T follicular helper cell (primary cell): ENCODE measurements around the gene ZNF77.
"Not testable (repeated sequence)": the region's sequence is repeated elsewhere in the genome, so short reads cannot be mapped to it uniquely, and the experiment has no call there.

ENCODE experiments used
- DNase-seq: peaks from one replicate; pipeline ENCODE4 v3.0.0-alpha.2; 2020; ENCODE audit warnings: low read depth
- total RNA-seq, 2 experiments: gene quantifications; one replicate each; lab custom pipeline; 2026; lab: John Stamatoyannopoulos, UW

Gene ZNF77
- total RNA-seq = 8.6 to 8.8 reads per million in 2 experiments

DNA sequence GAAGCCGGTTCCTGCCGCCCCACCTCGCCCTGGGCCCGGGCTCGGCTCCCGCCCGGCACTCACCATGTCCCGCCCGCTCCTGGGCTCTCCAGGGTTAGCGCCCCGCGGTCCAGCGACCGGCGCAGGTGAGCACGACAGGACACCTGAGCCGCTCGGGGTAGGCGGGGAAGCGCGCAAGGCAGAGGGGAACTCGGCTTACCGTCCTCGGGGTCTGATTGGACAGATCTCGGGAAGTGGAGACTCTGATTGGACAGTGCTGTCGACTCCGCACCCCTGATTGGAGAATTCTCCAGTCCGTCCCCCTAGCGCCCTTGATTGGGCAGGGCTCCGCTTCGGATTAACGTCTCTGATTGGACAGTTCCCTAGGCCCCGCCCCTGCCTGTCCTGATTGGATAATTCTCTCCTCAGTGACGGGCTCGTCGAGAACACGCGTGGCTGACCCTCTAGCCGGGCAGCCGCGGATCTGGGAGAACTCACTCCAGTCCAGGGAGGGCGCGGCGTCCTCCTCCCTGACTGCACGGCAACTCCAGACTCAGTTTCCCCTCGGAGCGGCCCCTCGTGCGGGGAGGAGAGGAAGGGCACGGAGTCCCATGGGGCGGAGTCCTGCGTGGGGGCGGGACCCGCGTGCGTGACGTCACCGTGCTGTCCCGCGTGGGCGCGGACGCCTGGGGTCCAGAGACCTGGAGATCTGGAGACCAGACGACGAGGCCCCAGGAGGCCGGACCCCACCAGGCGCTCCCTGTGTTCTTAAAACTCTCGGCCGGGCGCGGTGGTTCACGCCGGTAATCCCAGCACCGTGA lies at the start of gene ZNF77:
Gene ZNF77, minus strand, starts transcription at position 197 of the 800 bp plus-strand sequence. Its CDS starts 131 bp downstream, at position 66.
- DNase-seq = peak; percentile 99

DNA sequence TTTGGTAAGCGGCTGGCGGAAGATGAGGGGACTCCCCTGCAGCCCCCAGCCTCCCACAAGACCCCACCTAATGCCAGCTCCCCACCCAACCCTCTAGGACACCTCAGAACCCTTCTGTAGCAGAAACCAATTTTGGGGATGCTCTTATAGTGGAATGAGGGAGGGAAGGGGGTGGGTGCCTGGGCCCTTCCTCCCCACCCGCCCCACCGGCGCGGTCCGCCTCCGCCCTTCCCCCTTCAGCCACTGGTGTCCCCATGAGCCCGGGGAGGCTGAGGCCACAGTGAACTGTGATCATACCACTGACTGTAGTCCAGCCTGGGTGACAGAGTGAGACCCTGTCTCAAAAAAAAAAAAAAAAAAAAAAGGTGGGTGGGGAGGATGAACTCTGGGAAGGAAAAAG lies 48.8 kb upstream of the ZNF77 start:
- DNase-seq = no peak

DNA sequence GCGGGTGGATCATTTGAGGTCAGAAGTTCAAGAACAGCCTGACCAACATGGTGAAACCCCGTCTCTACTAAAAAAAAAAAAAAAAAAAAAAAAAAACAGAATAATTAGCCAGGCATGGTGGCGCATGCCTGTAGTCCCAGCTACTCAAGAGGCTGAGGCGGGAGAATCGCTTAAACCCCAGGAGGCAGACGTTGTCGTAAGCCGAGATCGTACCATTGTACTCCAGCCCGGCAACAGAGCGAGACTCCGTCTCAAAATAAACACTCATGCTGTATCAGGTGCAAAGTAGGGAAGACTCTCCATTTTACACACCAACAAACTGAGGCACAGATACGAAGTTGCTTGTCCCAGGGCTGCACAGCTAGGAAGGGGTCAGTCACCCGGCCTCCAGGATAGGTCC lies 48.2 kb upstream of the ZNF77 start:
- DNase-seq = no peak

DNA sequence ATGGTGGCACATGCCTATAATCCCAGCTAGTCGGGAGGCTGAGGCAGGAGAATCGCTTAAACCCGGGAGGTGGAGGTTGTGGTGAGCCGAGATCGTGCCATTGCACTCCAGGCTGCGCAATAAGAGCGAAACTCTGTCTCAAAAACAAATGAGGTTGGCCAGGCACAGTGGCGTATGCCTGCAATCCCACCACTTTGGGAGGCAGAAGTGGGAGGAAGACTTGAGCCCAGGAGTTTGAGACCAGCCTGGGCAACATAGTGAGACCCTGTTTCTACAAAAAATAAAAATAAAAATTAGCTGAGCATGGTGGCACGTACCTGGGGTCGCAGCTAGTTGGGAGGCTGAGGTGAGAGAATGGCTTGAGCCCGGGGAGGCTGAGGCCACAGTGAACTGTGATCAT lies 47.6 kb upstream of the ZNF77 start:
- DNase-seq = not testable (repeated sequence)

DNA sequence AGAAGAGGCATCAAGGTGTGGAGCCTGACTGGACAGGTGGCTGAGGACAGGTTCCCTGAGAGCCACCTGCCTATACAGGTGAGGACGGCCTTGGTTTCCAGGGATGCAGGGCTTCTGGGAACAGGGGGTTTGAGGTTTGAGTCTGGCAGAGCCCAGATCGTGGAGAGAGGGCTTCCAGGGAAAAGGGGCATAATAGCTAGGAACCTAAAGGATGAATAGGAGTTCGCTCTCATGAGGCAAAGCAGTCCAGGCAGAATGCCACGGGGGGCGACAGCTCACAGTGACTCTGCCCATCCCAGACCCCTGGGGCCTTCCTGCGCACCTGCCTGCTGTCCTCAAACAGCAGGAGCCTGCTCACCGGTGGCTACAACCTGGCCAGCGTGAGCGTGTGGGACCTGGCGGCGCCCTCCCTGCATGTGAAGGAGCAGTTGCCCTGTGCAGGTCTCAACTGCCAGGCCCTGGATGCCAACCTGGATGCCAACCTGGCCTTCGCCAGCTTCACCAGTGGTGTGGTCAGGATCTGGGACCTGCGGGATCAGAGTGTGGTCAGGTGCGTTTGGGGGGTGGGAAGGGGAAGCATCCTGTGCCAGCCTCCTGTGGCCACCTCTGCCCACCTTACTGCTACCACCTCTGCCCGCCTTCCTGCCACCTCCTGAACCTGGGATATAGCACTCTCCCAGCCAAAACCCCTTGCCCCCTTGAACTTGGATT lies 44.6 kb upstream of the ZNF77 start:
- no peak for DNase-seq

DNA sequence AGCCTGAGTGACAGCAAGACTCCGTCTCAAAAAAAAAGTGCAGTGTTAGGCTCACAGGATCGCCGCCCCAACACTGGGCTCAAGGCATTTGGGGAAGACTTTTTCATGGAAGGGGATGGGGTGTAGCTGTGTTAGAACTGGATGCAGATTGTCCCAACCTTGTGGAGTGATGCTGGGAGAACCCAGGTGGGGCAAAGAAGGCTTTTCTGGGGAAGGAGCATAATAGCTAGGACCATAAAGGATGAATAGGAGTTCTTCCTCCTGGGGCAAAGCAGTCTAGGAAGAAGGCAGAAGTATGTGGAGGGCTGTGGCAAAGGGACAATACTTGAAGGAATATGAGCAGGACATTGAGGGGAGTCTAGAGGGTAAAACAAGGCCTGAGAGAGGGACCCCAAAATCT lies 43.8 kb upstream of the ZNF77 start:
- no peak for DNase-seq

DNA sequence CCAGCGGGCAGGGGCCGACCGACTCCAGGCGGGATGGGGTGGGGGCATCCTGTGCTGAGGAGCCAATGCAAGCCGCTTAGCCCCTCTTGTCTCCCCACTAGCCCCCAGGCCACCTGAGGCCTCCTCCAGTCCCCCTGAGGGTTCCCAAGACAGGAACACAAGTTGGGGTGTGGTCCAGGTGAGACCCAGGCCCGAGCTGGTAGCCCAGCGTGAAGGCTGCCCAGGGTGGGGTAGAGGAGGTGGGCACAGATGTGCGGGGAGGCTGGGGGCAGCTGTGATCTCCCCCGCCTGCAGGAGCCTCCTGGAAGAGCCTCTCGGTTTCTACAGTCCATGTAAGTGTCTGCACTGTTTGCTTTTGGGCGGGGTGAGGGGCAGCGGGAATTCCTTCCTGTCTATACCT lies 43.0 kb upstream of the ZNF77 start:
- no peak for DNase-seq

DNA sequence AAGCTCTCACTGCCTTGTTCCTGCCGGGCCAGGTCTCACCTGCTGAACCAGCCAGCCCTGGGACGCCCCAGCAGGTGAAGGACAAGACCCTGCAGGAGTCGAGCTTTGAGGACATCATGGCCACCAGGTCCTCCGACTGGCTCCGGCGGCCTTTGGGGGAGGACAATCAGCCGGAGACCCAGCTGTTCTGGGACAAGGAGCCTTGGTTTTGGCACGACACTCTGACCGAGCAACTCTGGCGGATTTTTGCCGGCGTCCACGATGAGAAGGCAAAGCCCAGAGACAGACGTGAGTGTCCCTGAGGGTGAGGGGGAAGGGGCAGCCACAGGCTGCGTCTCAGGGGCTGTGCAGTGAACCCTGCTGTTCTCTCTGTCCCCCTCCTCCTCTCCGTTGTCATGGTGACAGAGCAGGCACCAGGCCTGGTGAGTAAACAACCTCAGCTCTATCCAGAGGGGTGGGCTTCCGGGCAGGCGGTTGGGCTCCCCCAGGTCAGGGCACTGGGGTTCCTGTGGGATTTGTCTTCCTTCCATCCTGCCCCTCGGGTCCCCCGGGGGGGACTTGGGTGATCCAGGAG lies 42.3 kb upstream of the ZNF77 start:
- DNase-seq = no peak

DNA sequence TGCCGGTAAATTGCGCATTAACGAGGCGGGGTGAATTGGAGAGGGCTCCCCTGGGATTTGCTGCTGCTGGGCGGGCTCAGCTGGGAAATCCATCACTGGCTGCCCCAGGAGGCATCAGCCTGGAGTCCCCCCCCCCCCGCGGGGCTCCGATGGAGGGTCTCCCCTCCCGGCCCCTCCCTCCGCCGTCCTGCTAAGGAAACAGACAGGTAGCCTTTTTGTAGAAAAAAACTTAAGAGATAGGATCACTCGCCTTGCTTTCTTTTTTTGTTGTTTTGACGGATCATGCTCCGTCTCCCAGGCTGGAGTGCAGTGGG lies 39.4 kb upstream of the ZNF77 start:
- no peak for DNase-seq

DNA sequence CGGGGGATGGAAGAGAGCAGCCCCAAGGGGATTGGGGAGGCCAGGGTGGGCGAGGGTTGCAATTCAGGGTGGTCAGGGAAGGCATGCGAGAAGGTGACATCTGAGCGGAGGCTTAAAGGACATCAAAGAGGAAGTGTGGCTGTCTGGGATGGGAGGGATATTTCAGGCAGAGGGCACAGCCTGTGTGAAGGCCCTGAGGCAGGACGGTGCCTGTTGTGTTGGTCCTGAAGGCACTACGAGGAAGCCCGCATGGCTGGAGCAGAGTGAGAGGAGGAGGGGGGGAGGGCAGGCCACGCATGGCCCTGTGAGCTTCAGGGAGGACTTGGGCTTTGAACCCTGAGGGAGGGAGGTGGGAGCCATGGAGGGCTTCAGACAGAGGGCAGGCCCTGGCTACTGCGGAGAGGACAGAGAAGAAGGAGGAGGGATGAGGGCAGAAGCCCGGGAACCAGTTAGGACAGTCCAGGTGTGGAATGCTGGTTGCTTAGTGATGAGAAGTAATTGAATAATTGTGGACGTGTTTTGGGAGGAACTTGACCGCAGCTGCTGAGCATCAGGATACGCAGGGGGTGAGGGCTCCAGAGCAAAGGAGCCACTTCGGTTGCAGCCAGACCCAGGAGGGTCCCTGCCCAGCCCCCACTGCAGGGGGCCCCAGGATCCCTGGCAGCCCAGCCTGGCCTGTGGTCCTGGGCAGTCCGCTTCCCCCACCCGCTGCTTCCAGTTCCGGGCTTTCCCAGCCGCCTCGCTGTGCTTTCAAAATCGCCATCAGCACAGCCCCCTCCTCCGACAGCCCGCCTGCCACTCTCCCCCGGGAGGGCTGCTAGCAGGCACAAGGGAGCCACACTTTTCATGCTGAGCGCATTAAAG lies 38.8 kb upstream of the ZNF77 start:
- DNase-seq = no peak

DNA sequence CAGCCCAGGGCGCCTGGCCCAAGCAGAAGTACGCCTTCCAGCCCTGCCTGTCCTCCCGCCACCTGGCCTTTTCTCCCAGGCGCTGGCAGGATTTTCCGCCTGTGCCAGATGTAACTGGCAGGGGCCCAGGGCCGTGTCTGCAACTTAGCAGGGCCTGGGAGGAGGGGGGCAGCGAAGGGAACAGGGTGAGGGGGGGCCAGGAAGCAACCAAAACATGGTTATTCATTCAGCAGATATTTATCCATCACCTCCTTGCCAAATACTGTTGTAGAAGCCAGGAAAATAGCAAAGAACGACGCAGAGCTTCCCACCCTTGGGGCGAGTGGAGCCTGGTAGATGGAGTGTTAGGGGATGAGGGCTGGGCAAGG lies 38.2 kb upstream of the ZNF77 start:
- no peak for DNase-seq

DNA sequence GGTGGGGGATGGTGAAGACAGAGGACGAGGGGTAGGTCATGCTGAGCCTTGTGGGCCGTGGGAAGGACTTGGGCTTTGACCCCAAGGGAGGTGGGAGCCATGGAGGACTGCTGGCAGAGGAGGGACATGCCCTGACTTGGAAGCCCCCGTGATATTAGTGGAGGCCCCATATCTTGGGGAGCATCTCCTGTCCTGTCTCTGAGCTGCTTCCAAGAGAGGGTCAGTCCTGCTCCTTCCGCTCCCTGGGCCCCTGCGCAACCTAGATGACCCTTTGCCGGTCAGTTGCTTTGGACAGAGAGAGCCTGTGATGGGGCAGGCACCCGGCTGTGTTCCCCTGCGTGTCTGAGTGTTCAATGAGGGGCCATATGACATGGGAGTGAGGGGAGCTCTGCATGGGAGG lies 37.8 kb upstream of the ZNF77 start:
- DNase-seq = no peak

DNA sequence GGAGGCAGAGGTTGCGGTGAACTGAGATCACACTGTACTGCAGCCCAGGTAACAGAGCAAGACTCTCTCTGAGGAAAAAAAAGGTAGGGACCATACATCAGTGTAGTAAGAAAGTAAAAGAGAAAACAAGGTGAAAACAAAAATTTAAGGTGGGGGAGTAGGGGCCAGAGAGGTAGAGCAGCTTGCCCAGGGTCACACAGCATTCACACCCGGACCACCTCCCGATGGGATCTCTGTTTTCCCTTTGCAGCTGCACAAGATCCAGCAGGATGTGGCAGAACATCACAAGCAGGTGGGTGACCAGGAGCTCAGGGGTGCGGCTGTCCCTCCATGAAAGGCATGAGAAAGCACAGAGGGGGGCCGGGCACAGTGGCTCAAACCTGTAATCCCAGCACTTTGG lies 37.1 kb upstream of the ZNF77 start:
- DNase-seq = no peak

DNA sequence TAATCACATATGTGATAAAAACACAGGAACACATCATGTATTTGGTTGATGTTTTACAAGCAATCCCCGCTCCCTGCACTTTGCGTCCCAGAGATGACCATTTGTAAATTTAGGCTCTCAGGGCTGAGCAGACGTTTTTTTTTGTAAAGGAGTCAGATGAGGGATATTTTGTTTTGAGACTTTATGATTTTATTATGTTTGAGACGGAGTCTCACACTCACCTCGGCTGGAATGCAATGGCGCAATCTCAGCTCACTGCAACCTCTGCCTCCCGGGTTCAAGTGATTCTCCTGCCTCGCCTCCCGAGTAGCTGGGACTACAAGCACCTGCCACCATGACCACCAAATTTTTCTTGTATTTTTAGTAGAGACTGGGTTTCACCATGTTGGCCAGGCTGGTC lies 34.0 kb upstream of the ZNF77 start:
- DNase-seq = no peak

DNA sequence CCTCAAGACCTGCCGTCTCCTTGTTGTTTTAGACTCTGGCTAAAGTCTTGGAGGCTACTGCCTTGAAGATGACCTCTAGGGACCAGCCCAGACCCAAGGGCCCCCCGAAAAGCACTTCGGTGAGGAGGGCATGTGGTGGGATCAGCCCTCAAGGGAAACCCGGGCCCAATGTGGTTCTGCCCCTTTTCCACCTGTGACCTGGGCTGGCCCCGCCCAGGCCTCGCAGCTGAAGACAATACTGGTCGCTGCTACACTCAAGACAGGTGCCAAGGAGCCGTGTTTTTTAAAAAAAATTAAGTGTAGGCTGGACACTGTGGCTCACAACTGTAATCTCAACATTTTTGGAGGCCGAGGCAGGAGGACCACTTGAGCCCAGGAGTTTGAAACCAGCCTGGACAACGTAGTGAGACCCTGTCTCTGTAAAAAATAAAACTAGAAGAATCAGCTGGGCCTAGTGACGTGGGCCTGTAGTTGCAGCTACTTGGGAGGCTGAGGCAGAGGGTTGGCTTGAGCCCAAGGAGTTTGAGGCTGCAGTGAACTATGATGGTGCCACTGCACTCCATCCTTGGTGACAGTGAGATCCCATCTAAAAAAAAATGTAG lies 33.5 kb upstream of the ZNF77 start:
- DNase-seq = no peak

DNA sequence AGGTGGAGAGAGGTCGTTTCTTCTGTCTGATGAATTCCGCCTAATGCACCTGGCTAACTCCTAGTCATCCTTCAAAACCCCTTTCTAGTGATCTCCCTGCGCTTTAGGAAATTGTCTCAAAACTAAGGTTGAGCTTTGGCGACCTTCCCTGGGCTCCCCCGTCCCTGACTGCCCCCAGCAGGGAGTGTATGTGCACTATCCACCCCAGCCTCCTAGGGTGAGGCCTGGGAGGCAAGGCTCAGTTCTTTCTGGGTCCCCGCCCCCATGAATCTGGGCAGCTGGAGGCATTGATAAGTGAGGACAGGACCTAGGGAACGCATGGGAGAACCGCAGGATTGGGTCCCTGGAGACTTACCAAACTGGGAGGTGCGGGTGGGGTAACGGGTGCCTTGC lies 33.0 kb upstream of the ZNF77 start:
- DNase-seq = no peak

DNA sequence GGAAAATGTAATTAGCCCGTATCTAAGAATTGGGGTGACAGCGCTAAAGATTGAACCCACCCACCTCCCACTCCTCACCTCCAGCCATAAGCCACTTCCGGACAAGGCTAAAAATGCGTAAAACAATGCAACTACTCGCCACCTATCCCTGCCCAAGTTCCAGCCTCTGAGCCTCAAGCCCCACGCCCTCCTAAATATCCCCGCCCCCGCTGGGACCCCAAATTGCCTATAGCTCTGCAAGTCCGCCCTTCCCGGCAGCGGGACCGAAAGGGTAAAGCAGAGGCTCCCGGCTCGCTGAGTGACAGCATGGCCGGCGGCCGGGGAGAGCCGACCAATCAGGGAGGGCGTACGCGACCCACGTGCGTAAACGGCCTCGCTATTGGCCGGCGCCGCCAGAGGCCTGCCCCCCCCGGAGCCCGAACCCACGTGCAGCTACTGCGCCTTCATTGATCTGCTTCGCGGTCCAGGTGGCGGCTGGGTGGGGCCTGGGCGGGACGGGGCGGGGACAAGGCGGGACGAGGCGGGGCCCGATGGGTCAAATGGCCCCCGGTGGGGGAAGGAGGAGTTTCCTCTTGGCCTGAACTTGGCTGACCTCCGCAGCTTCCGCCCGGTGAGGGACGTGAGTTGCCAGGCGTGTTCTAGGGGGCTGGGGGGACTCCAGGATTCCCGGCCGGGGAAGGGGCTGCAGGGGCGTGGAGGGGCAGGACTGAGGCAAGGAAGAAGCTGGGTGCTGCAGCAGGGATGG lies 32.4 kb upstream of the ZNF77 start, which contains the start of gene TLE6:
Gene TLE6, plus strand, starts transcription at position 564 of the 745 bp plus-strand sequence. CDS start 670 bp downstream, outside the sequence.
- peak; percentile 90 for DNase-seq

DNA sequence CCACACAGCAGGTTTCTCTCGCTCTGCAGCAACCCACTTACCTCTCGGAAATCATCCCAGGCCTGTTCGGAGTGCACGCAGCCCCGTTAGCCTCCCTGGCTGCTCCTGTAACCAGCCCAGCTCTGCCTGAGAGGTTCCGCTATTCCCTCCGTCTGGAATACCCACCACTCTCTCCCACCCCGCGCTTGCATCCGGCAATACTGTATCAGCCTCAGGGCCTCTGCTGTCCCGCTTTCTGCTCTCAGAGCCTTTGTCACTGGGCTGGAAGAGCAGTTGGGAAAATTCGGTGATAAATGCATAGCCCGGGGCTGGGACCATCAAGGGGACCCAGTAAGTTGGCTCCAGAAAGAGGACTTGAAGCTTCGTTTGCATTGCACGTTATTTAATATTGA lies 31.8 kb upstream of the ZNF77 start:
- DNase-seq = no peak

DNA sequence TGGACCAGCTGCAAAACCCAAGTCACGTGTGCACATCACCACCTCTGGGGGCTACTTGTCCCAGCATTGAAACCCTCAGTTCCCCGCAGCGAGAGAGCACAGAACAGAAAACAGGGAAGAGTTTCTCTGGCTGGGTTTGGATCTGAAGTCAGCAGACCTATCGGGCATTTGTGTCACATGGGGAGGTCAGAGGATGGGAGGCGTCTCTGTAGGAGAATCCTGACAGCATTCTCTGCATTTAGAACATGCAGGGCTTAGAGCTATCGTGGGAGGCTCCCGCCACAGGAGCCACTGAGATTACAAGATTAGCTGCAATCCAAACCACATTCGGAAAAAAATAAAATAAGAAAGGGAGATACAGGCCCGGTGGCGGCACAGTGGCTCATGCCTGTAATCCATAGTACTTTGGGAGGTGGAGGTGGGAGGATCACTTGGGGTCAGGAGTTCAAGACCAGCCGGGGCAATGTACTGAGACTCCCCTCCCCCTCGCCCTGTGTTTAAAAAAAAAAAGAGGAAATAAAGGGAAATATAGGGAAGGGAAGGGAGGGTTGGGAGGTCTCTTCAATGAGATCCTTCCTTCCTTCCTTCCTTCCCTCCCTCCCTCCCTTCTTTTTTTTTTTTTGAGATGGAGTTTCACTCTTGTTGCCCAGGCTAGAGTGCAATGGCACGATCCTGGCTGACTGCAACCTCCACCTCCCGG lies 29.7 kb upstream of the ZNF77 start:
- no peak for DNase-seq

DNA sequence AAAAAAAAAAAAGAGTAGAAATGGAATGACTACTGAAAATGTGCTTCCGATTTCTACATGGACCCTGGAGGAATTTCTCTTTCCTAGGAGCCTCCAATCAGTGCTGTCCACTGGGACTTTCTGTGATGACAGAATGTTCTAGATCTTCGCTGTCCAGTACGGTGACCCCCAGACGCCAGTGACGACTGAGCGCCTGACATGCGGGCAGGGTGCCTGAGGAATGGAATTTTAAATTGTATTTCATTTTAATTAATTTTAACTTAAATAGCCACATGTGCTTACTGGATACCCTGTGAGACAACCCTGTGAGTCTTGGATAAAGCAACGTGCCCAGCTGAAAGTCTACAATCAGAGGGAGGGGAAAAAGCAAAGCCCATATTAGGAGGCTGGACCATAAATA lies 28.5 kb upstream of the ZNF77 start:
- DNase-seq = no peak
